K562 (cell line): ENCODE measurements around the gene MMP2. TPM values are rescaled to one million over a fixed set of nuclear protein-coding genes. Genes with fewer than 3 reads are reported as not detected.

Experiments used
- ATAC-seq: fragments of 200-7000 bp; cut with Tn5 transposase; 3 replicates; pipeline ENCODE4 v1.9.1; 2020; ENCODE audit warnings: moderate library complexity
- BruUV-seq: library from RNA; stranded (reverse); fragments of 400-500 nt; replicated peaks from 2 replicates; lab custom pipeline; 2021; lab: Mats Ljungman, UMichigan
- CTCF ChIA-PET: fragments of 300-600 bp; formaldehyde crosslinking; extraction: SDS; loops from one replicate; lab custom pipeline; 2021; ENCODE audit warnings: low intra/inter-chr PET ratio; lab: Yijun Ruan, JAX
- POLR2A ChIA-PET: fragments of 300-600, 350-650 bp; sonication (Branson Sonifier 250); formaldehyde crosslinking; extraction: SDS; loops from one replicate; lab custom pipeline; 2021; ENCODE audit warnings: antibody characterized with exemption, inconsistent platforms; lab: Yijun Ruan, JAX
- DNase-seq, 4 experiments: peaks; one replicate each; pipeline versions ENCODE4 v3.0.0 to v3.0.0-alpha.2; 2011 to 2018; ENCODE audit warnings: low spot score in 3 of 4, mixed read lengths in 3 of 4; ENCODE audit errors: extremely low read depth in 1 of 4
- FAIRE-seq: peaks from 2 replicates; lab custom pipeline; 2011; peaks lifted over from hg19 to GRCh38; lab: Jason Lieb, UNC
- H2AFZ ChIP-seq: 2 replicates; pipeline ENCODE4 v1.6.0; 2011; ENCODE audit warnings: low read depth, low read length, control low read depth, inconsistent platforms
- H3K27ac ChIP-seq: fragments of 200-600 bp; 3 replicates; pipeline ENCODE4 v1.8.0; 2011; ENCODE audit warnings: low read depth, mild to moderate bottlenecking, control low read depth, inconsistent platforms, low read length, moderate library complexity, mixed read lengths; ENCODE audit errors: extremely low read depth
- H3K27me3 ChIP-seq, 2 experiments: fragments of 300-600 bp in 1 of 2; 2 replicates in 1 of 2; 3 replicates in 1 of 2; pipeline versions ENCODE4 v1.6.0 to v1.8.0; 2011; ENCODE audit warnings: inconsistent platforms in 2 of 2, low read length in 2 of 2, mild to moderate bottlenecking in 1 of 2, mixed read lengths in 1 of 2, moderate library complexity in 1 of 2; ENCODE audit not compliant: control insufficient read depth in 2 of 2, insufficient read depth in 2 of 2
- H3K36me3 ChIP-seq: fragments of 300-600 bp; 3 replicates; pipeline ENCODE4 v1.8.0; 2011; ENCODE audit warnings: mild to moderate bottlenecking, low read length, inconsistent platforms; ENCODE audit not compliant: control insufficient read depth, insufficient read depth
- H3K4me1 ChIP-seq, 2 experiments: fragments of 200-600 bp in 1 of 2; replicated peaks in 1 of 2; 2 replicates in 1 of 2; 3 replicates in 1 of 2; pipeline versions ENCODE4 v1.5.1 to v1.8.0; 2011; ENCODE audit warnings: inconsistent platforms in 2 of 2, low read length in 2 of 2, mild to moderate bottlenecking in 1 of 2, mixed read lengths in 1 of 2, moderate library complexity in 1 of 2; ENCODE audit not compliant: control insufficient read depth in 2 of 2, insufficient read depth in 2 of 2
- H3K4me2 ChIP-seq: 2 replicates; pipeline ENCODE4 v1.6.1; 2011; ENCODE audit warnings: low read length, control low read depth, inconsistent platforms, mixed read lengths; ENCODE audit not compliant: insufficient read depth
- H3K4me3 ChIP-seq: fragments of 200-600 bp; sonication (generic), shearing (Covaris generic); 2 replicates; pipeline ENCODE4 v1.5.1; 2016; ENCODE audit warnings: control low read depth, inconsistent platforms
- H3K79me2 ChIP-seq: fragments of 200-600 bp; 3 replicates; pipeline ENCODE4 v1.8.0; 2011; ENCODE audit warnings: low read length, inconsistent platforms; ENCODE audit not compliant: control insufficient read depth, insufficient read depth
- H3K9ac ChIP-seq, 2 experiments: 2 replicates each; pipeline versions ENCODE4 v1.6.0 to v1.6.1; 2011; ENCODE audit warnings: low read depth in 2 of 2, low read length in 2 of 2, control low read depth in 1 of 2, inconsistent platforms in 1 of 2, mild to moderate bottlenecking in 1 of 2, mixed read lengths in 1 of 2; ENCODE audit not compliant: insufficient read depth in 1 of 2
- H3K9me1 ChIP-seq: one replicate; pipeline ENCODE4 v1.6.0; 2011; ENCODE audit warnings: inconsistent platforms, mild to moderate bottlenecking, low read length, moderate library complexity; ENCODE audit not compliant: control insufficient read depth, insufficient read depth
- H3K9me3 ChIP-seq: replicated peaks from 2 replicates; pipeline ENCODE4 v1.5.1; 2011; ENCODE audit warnings: low read depth, low read length, inconsistent platforms; ENCODE audit not compliant: control insufficient read depth, insufficient read depth
- H4K20me1 ChIP-seq: replicated peaks from 2 replicates; pipeline ENCODE4 v1.6.1; 2011; ENCODE audit warnings: low read length, inconsistent platforms, mixed read lengths; ENCODE audit not compliant: control insufficient read depth, insufficient read depth
- E2F3 ChIP-seq: fragments of 250-450 bp; sonication (Bioruptor Pico); IDR thresholded peaks from 2 replicates; pipeline ENCODE4 v1.4.0; 2020; ENCODE audit warnings: mild to moderate bottlenecking
- ELF4 ChIP-seq: fragments of 450-650 bp; formaldehyde crosslinking; IDR thresholded peaks from 2 replicates; pipeline ENCODE4 v1.4.0; 2022; ENCODE audit warnings: missing genetic modification characterization
- ESRRB ChIP-seq: fragments of 250-450 bp; sonication (Bioruptor Pico); IDR thresholded peaks from 2 replicates; pipeline ENCODE4 v1.5.0; 2020; ENCODE audit warnings: mild to moderate bottlenecking, moderate library complexity, borderline replicate concordance
- FOXM1 ChIP-seq, 2 experiments: fragments of 450-650 bp in 1 of 2; sonication (generic) in 1 of 2; formaldehyde crosslinking in 1 of 2; IDR thresholded peaks; 2 replicates each; pipeline versions ENCODE4 v1.6.1 to v1.9.0; 2017 to 2022; ENCODE audit warnings: low read depth in 2 of 2, mild to moderate bottlenecking in 2 of 2, missing genetic modification reagents in 1 of 2, moderate library complexity in 1 of 2
- HCFC1 ChIP-seq: IDR thresholded peaks from 2 replicates; pipeline ENCODE4 v1.6.1; 2012; ENCODE audit warnings: low read depth, low read length, improper control_type of control experiment
- MEF2A ChIP-seq: IDR thresholded peaks from 2 replicates; pipeline ENCODE4 v1.6.1; 2011; ENCODE audit warnings: low read depth, mild to moderate bottlenecking, low read length, moderate library complexity; ENCODE audit not compliant: control insufficient read depth
- NCOA6 ChIP-seq: fragments of 450-650 bp; IDR thresholded peaks from 2 replicates; pipeline ENCODE4 v1.6.1; 2017; ENCODE audit warnings: mild to moderate bottlenecking
- NR0B1 ChIP-seq: fragments of 450-650 bp; IDR thresholded peaks from one replicate; pipeline ENCODE4 v1.6.1; 2018; ENCODE audit warnings: mild to moderate bottlenecking, moderate library complexity; ENCODE audit not compliant: partially characterized antibody
- ZBTB12 ChIP-seq: fragments of 250-450 bp; sonication (Bioruptor Pico); IDR thresholded peaks from 2 replicates; pipeline ENCODE4 v1.4.0; 2020
- ZNF12 ChIP-seq: sonication (generic); formaldehyde crosslinking; IDR thresholded peaks from 2 replicates; pipeline ENCODE4 v1.4.0; 2020; ENCODE audit warnings: mild to moderate bottlenecking, missing genetic modification reagents
- WGBS: fragments of 100-300 bp; shearing (Covaris generic); methylation state at CpG from one replicate; pipeline ENCODE4 v1.1.6; 2016; ENCODE audit warnings: low coverage, mixed read lengths; ENCODE audit not compliant: insufficient coverage; ENCODE audit errors: missing lambda C conversion rate; 5-methylcytosine and 5-hydroxymethylcytosine counted together
- in situ Hi-C: fragments of 300-500 bp; cut with MboI; formaldehyde crosslinking; loops from 4 replicates; pipeline ENCODE4 v1.15.0; 2018; ENCODE audit warnings: inconsistent platforms, mixed read lengths
- intact Hi-C: fragments of 100-400 bp; cut with micrococcal nuclease; formaldehyde crosslinking; loops from 2 replicates; pipeline ENCODE4 v1.14.2; 2022
- polyA plus RNA-seq, 8 experiments: library from polyadenylated mRNA; depleted of rRNA in 4 of 8; stranded (reverse) in 5 of 8; unstranded in 3 of 8; fragments of >200 nt; fragmentation: Nextera tagmentation in 2 of 8; fragmentation: Illumina TruSeq in 1 of 8; extraction: Ambion mirVana in 2 of 8; extraction: Trizol in 1 of 8; gene quantifications; 2 replicates each; pipeline versions ENCODE4 v1.2.1 to v1.2.3, GENCODE V29; 2011 to 2014; ENCODE audit warnings: inconsistent platforms in 1 of 8, missing spikeins in 1 of 8
- total RNA-seq, 7 experiments: library from RNA; depleted of rRNA in 6 of 7; stranded (reverse); fragments of >200 nt in 6 of 7; fragmentation: Illumina TruSeq in 2 of 7; extraction: Trizol in 2 of 7; gene quantifications; 2 replicates each; pipeline versions ENCODE4 v1.2.1 to v1.2.3, GENCODE V29; 2011 to 2021; ENCODE audit warnings: low replicate concordance in 1 of 7
- TF ChIP-seq, protein P1 (sequence below): fragments of 450-650 bp; IDR thresholded peaks from 2 replicates; pipeline ENCODE4 v1.6.1; 2018; ENCODE audit warnings: mild to moderate bottlenecking, low read depth; ENCODE audit not compliant: partially characterized antibody
- TF ChIP-seq, protein P2 (sequence below): fragments of 450-650 bp; IDR thresholded peaks from 2 replicates; pipeline ENCODE4 v1.6.1; 2018; ENCODE audit not compliant: partially characterized antibody
- TF ChIP-seq, protein P3 (sequence below): fragments of 200-800 bp; sonication (Bioruptor generic); IDR thresholded peaks from 2 replicates; pipeline ENCODE4 v1.6.1; 2017; ENCODE audit warnings: missing genetic modification characterization, missing compliant biosample characterization

Gene MMP2
- total and polyA plus RNA-seq, 9 of the 15 experiments (the other 6 are each of a cell fraction or from before 2014, with no cell fraction given) = 0.05 to 0.53 TPM; not detected in 7

DNA sequence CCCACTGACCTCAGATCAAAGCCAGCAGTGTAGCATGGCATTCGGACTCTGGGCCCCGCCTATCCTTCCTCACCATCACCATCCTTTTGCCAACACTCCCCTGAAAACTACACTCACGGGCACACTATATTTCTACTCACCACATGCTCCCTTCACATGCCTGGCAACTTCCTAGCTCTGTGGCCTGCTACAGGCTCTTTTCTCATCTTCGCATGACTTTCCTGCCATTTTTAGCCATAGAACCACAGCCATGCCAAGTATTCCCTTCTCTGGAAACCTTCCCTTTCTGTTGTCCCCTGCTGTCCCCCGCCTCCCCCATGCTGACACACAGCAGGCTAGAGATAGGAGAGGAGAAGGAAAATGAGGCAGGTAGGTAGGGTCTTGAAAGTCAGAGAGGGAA, 45.5 kb upstream of the MMP2 start:
- H3K27ac ChIP-seq = no peak overlapping the region
- TF ChIP-seq ZBTB12 (no peak), E2F3 (no peak), FOXM1 (IDR thresholded peaks at IDR 0.05; ENCODE audit: low read depth) (no peak), FOXM1 (CRISPR knock-in tag; IDR thresholded peaks at IDR 0.05; ENCODE audit: low read depth) (no peak), ELF4 (CRISPR knock-in tag) (no peak), NR0B1 (no peak), ZNF12 (CRISPR knock-in tag) (no peak), ESRRB (CRISPR knock-in tag) (no peak), MEF2A (no peak), HCFC1 (no peak), NCOA6 (no peak)
- TF ChIP-seq, protein P1, sequence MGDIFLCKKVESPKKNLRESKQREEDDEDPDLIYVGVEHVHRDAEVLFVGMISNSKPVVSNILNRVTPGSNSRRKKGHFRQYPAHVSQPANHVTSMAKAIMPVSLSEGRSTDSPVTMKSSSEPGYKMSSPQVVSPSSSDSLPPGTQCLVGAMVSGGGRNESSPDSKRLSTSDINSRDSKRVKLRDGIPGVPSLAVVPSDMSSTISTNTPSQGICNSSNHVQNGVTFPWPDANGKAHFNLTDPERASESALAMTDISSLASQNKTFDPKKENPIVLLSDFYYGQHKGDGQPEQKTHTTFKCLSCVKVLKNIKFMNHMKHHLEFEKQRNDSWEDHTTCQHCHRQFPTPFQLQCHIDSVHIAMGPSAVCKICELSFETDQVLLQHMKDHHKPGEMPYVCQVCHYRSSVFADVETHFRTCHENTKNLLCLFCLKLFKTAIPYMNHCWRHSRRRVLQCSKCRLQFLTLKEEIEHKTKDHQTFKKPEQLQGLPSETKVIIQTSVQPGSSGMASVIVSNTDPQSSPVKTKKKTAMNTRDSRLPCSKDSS = no peak
- TF ChIP-seq, protein P2, sequence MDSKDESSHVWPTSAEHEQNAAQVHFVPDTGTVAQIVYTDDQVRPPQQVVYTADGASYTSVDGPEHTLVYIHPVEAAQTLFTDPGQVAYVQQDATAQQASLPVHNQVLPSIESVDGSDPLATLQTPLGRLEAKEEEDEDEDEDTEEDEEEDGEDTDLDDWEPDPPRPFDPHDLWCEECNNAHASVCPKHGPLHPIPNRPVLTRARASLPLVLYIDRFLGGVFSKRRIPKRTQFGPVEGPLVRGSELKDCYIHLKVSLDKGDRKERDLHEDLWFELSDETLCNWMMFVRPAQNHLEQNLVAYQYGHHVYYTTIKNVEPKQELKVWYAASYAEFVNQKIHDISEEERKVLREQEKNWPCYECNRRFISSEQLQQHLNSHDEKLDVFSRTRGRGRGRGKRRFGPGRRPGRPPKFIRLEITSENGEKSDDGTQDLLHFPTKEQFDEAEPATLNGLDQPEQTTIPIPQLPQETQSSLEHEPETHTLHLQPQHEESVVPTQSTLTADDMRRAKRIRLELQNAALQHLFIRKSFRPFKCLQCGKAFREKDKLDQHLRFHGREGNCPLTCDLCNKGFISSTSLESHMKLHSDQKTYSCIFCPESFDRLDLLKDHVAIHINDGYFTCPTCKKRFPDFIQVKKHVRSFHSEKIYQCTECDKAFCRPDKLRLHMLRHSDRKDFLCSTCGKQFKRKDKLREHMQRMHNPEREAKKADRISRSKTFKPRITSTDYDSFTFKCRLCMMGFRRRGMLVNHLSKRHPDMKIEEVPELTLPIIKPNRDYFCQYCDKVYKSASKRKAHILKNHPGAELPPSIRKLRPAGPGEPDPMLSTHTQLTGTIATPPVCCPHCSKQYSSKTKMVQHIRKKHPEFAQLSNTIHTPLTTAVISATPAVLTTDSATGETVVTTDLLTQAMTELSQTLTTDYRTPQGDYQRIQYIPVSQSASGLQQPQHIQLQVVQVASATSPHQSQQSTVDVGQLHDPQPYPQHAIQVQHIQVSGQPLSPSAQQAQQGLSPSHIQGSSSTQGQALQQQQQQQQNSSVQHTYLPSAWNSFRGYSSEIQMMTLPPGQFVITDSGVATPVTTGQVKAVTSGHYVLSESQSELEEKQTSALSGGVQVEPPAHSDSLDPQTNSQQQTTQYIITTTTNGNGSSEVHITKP = no peak
- TF ChIP-seq, protein P3, sequence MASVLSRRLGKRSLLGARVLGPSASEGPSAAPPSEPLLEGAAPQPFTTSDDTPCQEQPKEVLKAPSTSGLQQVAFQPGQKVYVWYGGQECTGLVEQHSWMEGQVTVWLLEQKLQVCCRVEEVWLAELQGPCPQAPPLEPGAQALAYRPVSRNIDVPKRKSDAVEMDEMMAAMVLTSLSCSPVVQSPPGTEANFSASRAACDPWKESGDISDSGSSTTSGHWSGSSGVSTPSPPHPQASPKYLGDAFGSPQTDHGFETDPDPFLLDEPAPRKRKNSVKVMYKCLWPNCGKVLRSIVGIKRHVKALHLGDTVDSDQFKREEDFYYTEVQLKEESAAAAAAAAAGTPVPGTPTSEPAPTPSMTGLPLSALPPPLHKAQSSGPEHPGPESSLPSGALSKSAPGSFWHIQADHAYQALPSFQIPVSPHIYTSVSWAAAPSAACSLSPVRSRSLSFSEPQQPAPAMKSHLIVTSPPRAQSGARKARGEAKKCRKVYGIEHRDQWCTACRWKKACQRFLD (CRISPR knock-in tag) = no peak

More for the DNA sequence above, 45.5 kb upstream of the MMP2 start:
- H3K79me2 ChIP-seq = no peaks in the 10 kb centered on the region
- no peak overlapping the region for H3K4me3 ChIP-seq
- no peaks in the 10 kb centered on the region for H3K36me3 ChIP-seq
- no peak overlapping the region for H3K9ac ChIP-seq
- in situ Hi-C loops = no loop called here
- ChIA-PET POLR2A (no interaction called here), CTCF (no interaction called here)
- no TSS peak for BruUV-seq
- intact Hi-C loops = no loop called here
- no peak overlapping the region for H3K4me2 ChIP-seq
- FAIRE-seq (no peak), DNase-seq (no peak), ATAC-seq (no peak)
- H3K9me1 ChIP-seq = no peaks in the 10 kb centered on the region
- H2AFZ ChIP-seq = no peak overlapping the region
- no peaks in the 10 kb centered on the region for H4K20me1 ChIP-seq
- H3K27me3 ChIP-seq = peaks cover 0 to 17% of the 10 kb centered on the region in 2 experiments; a peak in 2 of 5 replicates
- H3K4me1 ChIP-seq = peaks cover 8 to 12% of the 10 kb centered on the region in 2 experiments; a peak in 4 of 5 replicates
- H3K9me3 ChIP-seq = no peaks in the 10 kb centered on the region
- 19% methylated on average over 5 of the region's 5 CpGs for WGBS
